Right lobe of liver (tissue), 4 donors: Measurements from ENCODE around the gene PCLAF.

Experiments used
- POLR2A ChIP-seq: fragments of 450-650 bp; IDR thresholded peaks from one replicate; pipeline ENCODE4 v1.6.1; 2017; ENCODE audit warnings: antibody characterized with exemption, mild to moderate bottlenecking
- TF ChIP-seq, protein P1 (sequence below), 4 donors: fragments of 200-600 bp in 3 of 4; fragments of 450-650 bp in 1 of 4; IDR thresholded peaks; one replicate each; pipeline versions ENCODE4 v1.5.1 to v1.8.0; 2016 to 2022; ENCODE audit warnings: antibody characterized with exemption in 4 of 4, mild to moderate bottlenecking in 2 of 4
- donor health status: DM: no; HTN: no; CAD: no.
- donor health status: DM: no; HTN: no; CAD: no.
- donor health status: DM: no; HTN: yes; CAD: no.

GRCh38 chr15:64324165-64324877 lies 56.9 kb downstream of the PCLAF start:
- TF ChIP-seq, protein P1, sequence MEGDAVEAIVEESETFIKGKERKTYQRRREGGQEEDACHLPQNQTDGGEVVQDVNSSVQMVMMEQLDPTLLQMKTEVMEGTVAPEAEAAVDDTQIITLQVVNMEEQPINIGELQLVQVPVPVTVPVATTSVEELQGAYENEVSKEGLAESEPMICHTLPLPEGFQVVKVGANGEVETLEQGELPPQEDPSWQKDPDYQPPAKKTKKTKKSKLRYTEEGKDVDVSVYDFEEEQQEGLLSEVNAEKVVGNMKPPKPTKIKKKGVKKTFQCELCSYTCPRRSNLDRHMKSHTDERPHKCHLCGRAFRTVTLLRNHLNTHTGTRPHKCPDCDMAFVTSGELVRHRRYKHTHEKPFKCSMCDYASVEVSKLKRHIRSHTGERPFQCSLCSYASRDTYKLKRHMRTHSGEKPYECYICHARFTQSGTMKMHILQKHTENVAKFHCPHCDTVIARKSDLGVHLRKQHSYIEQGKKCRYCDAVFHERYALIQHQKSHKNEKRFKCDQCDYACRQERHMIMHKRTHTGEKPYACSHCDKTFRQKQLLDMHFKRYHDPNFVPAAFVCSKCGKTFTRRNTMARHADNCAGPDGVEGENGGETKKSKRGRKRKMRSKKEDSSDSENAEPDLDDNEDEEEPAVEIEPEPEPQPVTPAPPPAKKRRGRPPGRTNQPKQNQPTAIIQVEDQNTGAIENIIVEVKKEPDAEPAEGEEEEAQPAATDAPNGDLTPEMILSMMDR (IDR thresholded peaks at IDR 0.05): no peak
- TF ChIP-seq POLR2A: no peak
